AG09319 (cell line): Measurements from ENCODE around the gene ARHGAP10.
A peak's percentile ranks its signal among the peaks of the same experiment; 100 is the strongest.

Experiments used
- DNase-seq: peaks from one replicate; pipeline ENCODE4 v3.0.0-alpha.2; 2010; ENCODE audit warnings: low read depth; ENCODE audit errors: extremely low read depth
- TF ChIP-seq, protein P1 (sequence below): IDR thresholded peaks from 2 replicates; pipeline ENCODE4 v1.5.1; 2011; ENCODE audit warnings: low read depth, mild to moderate bottlenecking, inconsistent platforms, low read length, moderate library complexity

ARHGAP10 gene

DNA sequence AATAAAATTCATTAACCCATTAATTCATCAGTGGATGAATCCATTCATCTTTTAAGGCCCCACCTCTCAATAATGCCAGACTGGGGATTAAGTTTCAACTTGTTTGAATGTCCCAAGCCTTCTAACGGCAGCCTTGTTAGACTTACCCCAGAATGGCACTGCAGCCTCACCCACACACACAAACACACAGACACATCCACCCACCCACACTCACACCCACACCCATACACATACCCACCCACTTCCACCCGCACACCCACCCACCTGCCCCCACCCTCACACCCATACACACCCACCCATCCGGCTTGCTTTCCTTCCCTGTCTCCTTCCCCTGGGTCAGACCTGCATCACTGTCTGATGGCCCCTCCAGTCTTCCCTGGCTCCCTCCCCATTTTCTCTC is 102.6 kb downstream of the ARHGAP10 start:
- TF ChIP-seq, protein P1, sequence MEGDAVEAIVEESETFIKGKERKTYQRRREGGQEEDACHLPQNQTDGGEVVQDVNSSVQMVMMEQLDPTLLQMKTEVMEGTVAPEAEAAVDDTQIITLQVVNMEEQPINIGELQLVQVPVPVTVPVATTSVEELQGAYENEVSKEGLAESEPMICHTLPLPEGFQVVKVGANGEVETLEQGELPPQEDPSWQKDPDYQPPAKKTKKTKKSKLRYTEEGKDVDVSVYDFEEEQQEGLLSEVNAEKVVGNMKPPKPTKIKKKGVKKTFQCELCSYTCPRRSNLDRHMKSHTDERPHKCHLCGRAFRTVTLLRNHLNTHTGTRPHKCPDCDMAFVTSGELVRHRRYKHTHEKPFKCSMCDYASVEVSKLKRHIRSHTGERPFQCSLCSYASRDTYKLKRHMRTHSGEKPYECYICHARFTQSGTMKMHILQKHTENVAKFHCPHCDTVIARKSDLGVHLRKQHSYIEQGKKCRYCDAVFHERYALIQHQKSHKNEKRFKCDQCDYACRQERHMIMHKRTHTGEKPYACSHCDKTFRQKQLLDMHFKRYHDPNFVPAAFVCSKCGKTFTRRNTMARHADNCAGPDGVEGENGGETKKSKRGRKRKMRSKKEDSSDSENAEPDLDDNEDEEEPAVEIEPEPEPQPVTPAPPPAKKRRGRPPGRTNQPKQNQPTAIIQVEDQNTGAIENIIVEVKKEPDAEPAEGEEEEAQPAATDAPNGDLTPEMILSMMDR = no peak
- no peak for DNase-seq

DNA sequence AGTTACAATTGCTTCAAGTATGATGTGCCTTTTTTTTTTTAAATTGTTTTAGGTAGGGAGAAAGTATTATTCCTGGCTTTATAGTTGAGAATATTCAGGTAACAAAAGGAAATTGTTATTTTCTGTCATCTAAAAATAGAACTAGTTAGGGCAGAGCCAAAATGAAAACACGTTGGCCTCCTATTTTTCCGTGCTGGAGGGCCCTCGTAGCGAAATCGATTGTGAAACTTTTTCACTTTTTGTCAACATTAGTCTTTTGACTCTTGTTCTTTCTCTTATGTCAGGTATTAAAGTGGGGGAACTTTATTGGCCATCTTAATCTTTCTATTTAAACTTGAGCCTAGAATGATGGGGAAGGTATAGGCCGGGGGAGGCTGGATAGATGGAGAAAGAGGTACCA is 104.9 kb downstream of the ARHGAP10 start:
- TF ChIP-seq, protein P1 = no peak
- no peak for DNase-seq

DNA sequence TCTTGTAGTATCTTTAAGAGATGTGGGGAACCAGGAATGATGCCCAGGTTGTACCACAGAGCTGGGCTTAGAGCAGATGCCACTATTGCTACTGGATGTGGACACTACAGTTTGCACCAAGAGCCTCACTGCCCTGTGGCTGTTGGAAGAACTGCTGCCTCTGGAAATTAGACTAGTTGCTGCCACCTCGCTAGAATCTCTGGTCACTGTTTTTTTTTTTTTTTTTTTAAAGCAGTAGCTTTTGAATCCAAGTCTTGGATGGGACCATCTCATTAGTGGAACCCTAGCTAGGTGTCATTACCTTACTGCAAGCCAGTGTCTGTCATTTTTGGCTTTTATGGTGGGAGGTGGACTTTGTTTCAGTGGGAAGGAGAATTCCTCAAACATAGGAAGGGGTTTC is 105.5 kb downstream of the ARHGAP10 start:
- TF ChIP-seq, protein P1 = peak; percentile 6; the same call in 1 of the 2 replicates
- no peak for DNase-seq

DNA sequence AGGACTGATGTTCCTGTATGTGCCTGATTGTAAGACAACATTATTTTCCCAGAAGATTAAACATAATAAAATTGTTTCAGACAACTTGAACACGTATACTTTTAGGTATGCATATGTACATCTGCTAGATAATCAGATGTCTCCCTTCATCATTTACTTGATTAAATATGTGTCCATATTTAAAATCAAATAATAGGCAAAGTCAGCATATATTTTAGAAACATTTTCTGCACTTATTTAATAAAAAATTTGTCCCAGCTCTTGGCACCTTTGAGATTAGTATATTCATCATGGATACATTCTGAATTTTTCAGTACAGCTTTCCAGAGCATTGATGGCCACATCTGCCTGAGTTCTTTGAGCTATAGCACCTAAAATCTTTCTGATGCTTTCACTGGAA is 106.0 kb downstream of the ARHGAP10 start:
- TF ChIP-seq, protein P1 = no peak
- DNase-seq = no peak

DNA sequence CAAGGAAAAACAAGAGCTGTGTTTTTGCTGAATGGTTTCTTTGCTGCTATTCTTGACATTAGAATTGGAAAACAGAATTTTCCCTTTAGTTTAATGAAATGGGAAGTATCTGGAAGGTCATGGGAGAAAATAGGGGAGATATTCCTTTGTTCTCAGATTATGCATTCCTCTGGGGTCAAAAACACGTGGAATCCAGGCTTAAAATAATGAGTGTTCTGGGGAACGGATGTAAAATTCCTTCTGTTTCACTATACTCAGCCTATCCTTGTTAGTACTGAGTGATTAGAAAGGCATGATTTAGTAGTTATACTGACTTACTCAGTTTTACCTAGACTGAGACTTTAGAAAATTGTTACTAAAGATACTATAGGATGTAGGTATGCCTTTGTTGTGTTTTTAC is 107.3 kb downstream of the ARHGAP10 start:
- TF ChIP-seq, protein P1 = no peak
- DNase-seq = no peak

DNA sequence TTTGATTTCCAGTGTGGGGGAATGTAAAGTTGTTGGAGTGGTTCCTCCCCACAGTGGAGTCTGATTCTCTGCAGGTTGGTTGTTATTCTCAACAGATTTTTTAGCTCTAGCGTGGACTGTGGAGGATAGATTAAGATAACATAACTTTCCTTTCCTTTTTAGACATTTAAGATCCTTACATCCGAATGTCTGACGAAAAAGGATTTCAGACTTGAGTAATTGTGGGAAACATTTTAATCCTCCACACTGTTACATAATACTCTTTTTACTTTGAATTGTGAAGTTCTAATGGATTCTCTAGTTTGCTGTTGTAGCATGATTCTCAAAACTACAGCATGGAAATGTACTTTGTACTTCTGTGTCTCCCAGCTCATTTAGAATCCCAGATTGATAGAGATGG is 107.8 kb downstream of the ARHGAP10 start:
- DNase-seq = no peak
- TF ChIP-seq, protein P1 = no peak

DNA sequence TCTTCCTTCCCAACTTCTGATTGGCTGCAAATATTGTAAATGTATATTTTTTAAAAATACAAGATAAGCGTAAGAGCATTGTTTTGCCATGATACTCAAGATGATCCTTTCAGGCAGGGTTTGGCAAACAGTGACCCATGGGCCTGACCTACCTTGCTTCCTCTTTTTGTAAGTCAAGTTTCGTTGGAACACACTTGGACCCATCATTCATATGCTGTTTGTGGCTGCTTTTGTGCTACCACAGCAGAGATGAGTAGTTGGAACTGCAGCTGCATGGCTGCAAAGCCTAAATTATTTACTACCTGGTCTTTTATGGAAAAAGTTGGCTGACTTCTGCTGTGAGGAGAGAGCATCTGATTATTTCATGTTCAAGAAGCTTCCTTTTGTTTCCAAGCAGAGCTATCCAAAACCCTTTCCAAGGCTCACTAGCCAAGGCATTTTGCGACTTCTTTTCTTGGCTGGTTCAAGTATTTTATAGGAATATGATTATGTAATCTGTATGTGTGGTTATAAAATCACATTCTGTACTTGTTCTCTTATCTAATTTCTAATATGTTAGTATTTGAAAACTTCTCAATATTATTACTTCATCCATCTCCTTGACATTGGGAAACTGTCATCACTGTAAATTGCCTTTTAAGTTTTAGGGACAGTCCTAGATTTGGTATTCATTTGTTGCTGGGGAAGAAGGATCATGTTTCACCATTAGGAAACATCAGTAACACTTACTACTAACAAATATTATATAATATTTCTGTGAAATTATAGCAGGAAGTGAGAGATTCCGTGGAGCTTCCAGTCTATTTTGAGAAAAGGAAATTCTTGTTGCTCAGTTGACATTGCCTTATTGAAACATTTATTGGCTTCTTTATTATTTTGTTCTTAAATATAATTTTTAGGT is 109.2 kb downstream of the ARHGAP10 start:
- DNase-seq = no peak
- TF ChIP-seq, protein P1 = no peak
